SK-N-SH treated with all-trans-retinoic acid at 6 μM for 48 hours (cell line): Measurements from ENCODE around the gene CRADD.

Experiments
- TOX ChIP-seq: fragments of 250-450 bp; sonication (Bioruptor Pico); IDR thresholded peaks from 2 replicates; pipeline ENCODE4 v1.8.0; 2021; ENCODE audit warnings: mild to moderate bottlenecking, moderate library complexity, borderline replicate concordance
- ZFP3 ChIP-seq: fragments of 250-450 bp; sonication (Bioruptor Pico); IDR thresholded peaks from 2 replicates; pipeline ENCODE4 v1.5.0; 2020; ENCODE audit warnings: mild to moderate bottlenecking, moderate library complexity

DNA sequence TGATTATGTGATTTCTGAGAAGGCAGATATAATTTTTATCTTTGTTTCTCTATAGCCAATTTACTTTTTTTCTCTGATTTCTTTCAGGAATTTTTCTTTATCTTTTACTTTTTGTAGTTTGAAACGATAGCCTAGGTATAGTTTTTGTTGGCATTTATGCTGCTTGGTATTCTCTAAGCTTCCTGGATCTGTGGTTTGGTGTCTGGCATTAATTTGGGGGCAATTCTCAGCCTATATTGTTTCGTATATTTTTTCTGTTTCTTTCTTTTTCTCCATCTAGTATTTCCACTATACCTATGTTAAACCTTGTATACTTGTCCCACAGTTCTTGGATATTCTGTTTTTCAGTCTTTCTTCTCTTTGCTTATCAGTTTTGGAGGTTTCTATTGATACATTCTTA lies 45.0 kb downstream of the CRADD start:
- no peak for TF ChIP-seq ZFP3 (CRISPR knock-in tag)
- TF ChIP-seq TOX (CRISPR knock-in tag) = no peak
